IPS-20b (cell line): ENCODE measurements around the gene ABHD10.
A peak's percentile ranks its signal among the peaks of the same experiment; 100 is the strongest.

ENCODE experiments used
- H3K27ac ChIP-seq: one replicate; pipeline ENCODE4 v1.5.1; 2013; ENCODE audit warnings: low read length
- H3K27me3 ChIP-seq: 2 replicates; pipeline ENCODE4 v1.6.1; 2013; ENCODE audit warnings: mild to moderate bottlenecking, low read length, inconsistent platforms; ENCODE audit not compliant: insufficient read depth
- H3K36me3 ChIP-seq: 2 replicates; pipeline ENCODE4 v1.6.1; 2013; ENCODE audit warnings: low read depth, mild to moderate bottlenecking, inconsistent platforms, low read length, moderate library complexity; ENCODE audit not compliant: insufficient read depth
- H3K4me1 ChIP-seq: 2 replicates; pipeline ENCODE4 v1.6.1; 2013; ENCODE audit warnings: mild to moderate bottlenecking, control low read depth, inconsistent platforms, low read length, moderate library complexity; ENCODE audit not compliant: insufficient read depth
- H3K4me3 ChIP-seq: 2 replicates; pipeline ENCODE4 v1.5.1; 2013; ENCODE audit warnings: mild to moderate bottlenecking, low read length, inconsistent platforms
- H3K9ac ChIP-seq: 2 replicates; pipeline ENCODE4 v1.6.1; 2013; ENCODE audit warnings: low read depth, mild to moderate bottlenecking, inconsistent platforms, low read length, moderate library complexity
- H3K9me3 ChIP-seq: 2 replicates; pipeline ENCODE4 v1.6.1; 2013; ENCODE audit warnings: mild to moderate bottlenecking, low read depth, low read length, inconsistent platforms; ENCODE audit not compliant: insufficient read depth

Gene ABHD10

DNA sequence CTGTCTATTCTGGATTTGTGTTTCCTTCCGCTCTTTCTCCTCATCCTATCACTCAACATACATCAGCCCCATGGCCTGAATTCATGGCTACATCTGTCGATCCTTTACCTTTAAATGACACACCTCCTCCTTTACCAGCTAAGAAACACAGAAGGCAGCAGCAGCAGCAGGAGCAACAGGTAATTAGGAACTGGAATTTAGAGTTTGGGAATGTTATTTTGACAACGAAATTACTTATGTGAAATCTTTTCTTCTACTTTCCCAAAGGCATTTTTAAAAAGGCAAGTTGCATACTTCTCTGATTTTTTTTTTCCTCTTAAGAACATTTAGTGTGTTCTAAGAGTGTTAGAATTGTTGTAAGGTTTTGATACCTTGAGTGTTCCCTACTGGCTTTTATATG lies 29.1 kb upstream of the ABHD10 start:
- Histone ChIP-seq H3K9me3 (no peaks in the 10 kb centered on the region), H3K4me1 (peaks cover 9% of the 10 kb centered on the region), H3K36me3 (peaks cover 3% of the 10 kb centered on the region; the same call in 1 of the 2 replicates), H3K9ac (no peak overlapping the region), H3K27me3 (no peaks in the 10 kb centered on the region), H3K27ac (no peak overlapping the region), H3K4me3 (no peak overlapping the region)

DNA sequence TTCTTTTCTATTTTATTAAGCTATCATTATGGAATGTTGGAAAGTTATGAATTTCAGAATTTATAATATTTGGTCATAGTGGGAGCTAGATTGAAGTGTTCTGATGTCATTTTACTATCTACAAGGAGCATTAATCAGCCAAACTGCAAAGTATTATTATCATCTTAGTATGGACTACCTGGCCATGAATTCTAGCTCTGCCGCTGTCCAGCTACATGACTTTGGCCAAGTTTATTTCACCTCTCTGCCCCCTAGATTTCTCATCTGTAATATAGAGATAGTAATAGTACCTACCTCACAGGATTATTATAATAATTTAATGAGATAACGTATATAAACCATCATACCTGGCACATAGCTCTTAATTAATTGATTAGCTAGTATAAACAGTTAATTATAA lies 27.8 kb upstream of the ABHD10 start:
- Histone ChIP-seq H3K27me3 (no peaks in the 10 kb centered on the region), H3K4me3 (no peak overlapping the region), H3K36me3 (no peaks in the 10 kb centered on the region), H3K9ac (no peak overlapping the region), H3K9me3 (no peaks in the 10 kb centered on the region), H3K4me1 (peaks cover 9% of the 10 kb centered on the region), H3K27ac (no peak overlapping the region)

DNA sequence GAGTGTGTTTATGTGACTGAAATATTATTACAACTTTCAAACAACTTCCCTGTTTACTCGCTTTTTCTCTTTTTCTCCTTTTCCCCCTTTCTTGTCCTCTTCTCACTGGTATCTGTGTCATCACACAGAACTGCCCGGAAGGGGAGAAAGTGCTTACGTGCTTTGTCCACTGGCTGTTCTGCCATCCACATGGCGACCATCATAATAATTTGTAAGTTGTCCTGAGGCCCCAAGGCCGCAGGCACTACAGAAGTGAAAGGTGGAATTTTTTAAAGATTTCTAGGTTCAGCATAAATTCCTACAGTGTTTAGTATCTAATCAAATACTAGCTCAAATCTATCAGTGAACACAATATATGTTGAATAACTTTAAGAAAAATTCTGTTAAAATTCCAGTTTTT lies 26.7 kb upstream of the ABHD10 start:
- Histone ChIP-seq H3K36me3 (no peaks in the 10 kb centered on the region), H3K4me3 (no peak overlapping the region), H3K9me3 (no peaks in the 10 kb centered on the region), H3K27ac (no peak overlapping the region), H3K27me3 (no peaks in the 10 kb centered on the region), H3K9ac (no peak overlapping the region), H3K4me1 (peaks cover 18% of the 10 kb centered on the region)

DNA sequence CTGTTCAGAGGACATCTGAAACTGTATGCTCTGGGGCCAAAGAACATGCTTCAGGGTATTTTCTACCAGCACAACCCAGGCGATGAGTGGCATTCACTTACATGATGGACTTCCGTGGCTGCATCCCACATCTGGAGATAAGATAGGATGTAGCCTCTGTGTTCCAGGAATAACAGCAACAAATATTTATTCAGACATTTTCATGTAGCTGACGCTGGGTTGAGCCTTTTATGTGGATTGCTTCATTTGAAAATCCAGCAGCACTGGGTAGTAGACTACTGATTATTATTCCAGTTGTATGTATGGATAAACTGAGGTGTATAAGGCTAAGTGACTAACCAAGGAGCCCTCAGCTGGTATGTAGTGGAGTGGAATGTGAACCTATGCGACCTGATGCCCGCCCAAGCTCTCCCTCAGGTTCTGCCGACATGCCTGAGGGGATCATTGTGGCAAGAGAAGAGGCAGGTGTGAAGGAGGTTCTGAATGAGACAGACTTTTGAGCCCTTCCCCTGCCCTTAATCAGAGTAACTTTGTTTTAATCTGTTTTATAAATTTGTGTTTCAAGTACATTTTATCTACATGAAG lies 25.9 kb upstream of the ABHD10 start:
- Histone ChIP-seq H3K9me3 (no peaks in the 10 kb centered on the region), H3K27ac (no peak overlapping the region), H3K9ac (no peak overlapping the region), H3K4me1 (peaks cover 24% of the 10 kb centered on the region), H3K36me3 (no peaks in the 10 kb centered on the region), H3K4me3 (no peak overlapping the region), H3K27me3 (no peaks in the 10 kb centered on the region)

DNA sequence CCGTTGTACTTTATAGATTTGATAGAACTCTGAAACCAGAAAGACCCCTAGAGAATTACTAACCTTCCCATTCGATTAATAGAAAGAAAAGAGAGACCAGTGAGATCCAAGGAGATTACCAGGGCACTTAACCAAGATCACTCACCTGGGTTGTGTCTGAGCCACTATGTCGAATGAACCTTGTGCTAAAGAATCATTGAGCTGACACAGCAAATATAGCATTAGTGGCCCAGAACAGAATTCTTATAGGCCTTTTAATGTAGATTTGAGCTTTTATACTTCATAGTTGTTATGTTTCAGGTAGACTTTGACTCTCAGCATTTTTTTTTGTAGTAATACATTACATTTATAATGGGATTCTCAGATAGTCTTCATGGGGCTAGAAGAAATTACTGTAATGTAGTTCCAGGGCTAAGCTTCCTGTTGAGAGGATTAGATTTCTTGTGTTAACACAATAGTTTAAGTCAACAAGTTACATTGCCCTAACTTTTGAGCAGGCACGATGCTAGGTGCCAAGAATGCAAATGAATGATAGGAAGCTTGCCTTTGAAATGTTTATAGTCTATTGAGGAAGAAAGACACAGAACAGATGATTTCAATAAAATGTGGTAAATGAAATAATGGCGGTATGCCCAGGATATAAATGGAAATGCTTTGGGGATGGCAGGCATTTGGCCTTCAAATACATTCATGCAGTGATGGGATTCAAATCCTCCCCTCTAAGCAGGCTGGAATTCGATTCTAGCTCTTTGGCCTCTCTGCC lies 24.4 kb upstream of the ABHD10 start:
- Histone ChIP-seq H3K9ac (no peak overlapping the region), H3K36me3 (no peaks in the 10 kb centered on the region), H3K27ac (no peak overlapping the region), H3K4me3 (no peak overlapping the region), H3K27me3 (peaks cover 7% of the 10 kb centered on the region; the same call in 1 of the 2 replicates), H3K9me3 (no peaks in the 10 kb centered on the region), H3K4me1 (peaks cover 32% of the 10 kb centered on the region)

DNA sequence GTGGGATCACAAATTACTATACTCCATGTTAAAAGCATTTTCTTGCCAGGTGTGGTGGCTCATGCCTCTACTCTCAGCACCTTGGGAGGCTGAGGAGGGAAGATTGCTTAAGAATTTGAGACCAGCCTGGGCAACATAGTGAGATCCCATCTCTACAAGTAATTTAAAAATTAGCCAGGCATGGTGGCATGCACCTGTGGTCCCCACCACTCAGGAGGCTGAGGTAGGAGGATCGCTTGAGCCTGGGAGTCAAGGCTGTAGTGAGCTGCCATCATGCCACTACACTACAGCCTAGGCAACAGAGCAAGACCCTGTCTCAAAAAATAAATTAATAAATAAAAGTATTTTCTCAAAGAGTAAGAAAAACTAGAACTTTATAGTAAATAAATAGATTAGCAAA lies 22.9 kb upstream of the ABHD10 start:
- Histone ChIP-seq H3K27ac (no peak overlapping the region), H3K9ac (no peak overlapping the region), H3K27me3 (peaks cover 7% of the 10 kb centered on the region; the same call in 1 of the 2 replicates), H3K9me3 (no peaks in the 10 kb centered on the region), H3K4me3 (no peak overlapping the region), H3K36me3 (no peaks in the 10 kb centered on the region), H3K4me1 (peaks cover 34% of the 10 kb centered on the region)

DNA sequence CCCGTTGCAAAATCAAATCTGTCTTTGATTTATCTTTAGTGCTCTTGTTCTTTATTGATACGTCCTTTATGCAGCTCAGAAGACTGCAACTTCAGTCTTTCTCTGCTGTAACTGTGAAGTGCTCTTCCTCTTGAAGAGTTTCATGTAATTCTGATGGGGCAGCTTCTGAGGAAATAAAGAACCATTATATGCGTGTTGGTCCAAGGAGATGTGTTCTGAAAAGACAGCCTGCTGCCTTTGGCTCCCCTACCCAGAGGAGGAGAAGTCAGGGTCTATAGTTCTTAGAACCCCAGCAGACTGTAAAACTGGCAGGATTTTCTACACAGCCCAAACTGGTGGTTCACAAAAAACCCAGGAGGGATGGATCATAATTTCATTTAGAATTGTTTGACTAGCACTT lies 22.4 kb upstream of the ABHD10 start:
- Histone ChIP-seq H3K4me1 (peaks cover 34% of the 10 kb centered on the region), H3K9ac (no peak overlapping the region), H3K4me3 (no peak overlapping the region; the same call in 1 of the 2 replicates), H3K9me3 (no peaks in the 10 kb centered on the region), H3K27me3 (peaks cover 7% of the 10 kb centered on the region; the same call in 1 of the 2 replicates), H3K36me3 (no peaks in the 10 kb centered on the region), H3K27ac (no peak overlapping the region)

DNA sequence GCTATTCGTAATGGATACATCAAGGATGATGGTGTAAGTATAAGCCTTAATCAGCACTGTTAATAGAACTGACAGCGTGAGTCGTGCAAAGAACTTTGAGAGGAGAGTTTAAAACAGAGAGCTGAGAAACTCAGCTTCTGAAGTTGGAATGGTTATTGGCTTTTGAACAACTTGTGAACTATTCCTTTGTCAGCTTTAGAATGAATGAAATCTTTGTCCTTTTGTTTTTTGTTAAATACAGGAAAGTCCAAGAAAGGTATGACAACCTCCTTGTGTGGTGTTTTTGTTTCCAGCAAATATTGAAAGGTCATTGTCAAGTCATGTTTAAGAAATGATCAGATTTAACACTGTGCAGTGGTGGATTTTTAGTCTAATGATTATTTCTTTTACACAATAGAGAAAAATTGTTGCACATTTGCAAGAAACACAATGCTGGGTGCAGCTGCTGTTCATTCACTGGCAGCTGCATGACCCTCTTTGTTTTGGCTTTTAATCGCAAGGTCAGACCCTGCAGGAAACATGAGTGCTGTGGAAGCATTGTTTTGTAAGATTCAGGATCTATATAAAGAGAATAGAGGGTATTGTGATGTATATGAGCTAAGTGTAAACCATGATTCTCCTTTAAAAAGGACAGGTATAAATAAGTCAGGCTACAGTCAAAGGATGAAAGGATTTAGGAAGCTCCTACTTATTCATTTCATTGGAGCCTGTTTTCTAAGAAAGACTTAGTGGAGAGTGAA lies 21.7 kb upstream of the ABHD10 start:
- Histone ChIP-seq H3K36me3 (peaks cover 3% of the 10 kb centered on the region; the same call in 1 of the 2 replicates), H3K9me3 (no peaks in the 10 kb centered on the region), H3K27me3 (peaks cover 7% of the 10 kb centered on the region; the same call in 1 of the 2 replicates), H3K4me1 (peaks cover 34% of the 10 kb centered on the region), H3K4me3 (peak overlapping the region; percentile 31; the same call in 1 of the 2 replicates), H3K9ac (no peak overlapping the region), H3K27ac (no peak overlapping the region)

DNA sequence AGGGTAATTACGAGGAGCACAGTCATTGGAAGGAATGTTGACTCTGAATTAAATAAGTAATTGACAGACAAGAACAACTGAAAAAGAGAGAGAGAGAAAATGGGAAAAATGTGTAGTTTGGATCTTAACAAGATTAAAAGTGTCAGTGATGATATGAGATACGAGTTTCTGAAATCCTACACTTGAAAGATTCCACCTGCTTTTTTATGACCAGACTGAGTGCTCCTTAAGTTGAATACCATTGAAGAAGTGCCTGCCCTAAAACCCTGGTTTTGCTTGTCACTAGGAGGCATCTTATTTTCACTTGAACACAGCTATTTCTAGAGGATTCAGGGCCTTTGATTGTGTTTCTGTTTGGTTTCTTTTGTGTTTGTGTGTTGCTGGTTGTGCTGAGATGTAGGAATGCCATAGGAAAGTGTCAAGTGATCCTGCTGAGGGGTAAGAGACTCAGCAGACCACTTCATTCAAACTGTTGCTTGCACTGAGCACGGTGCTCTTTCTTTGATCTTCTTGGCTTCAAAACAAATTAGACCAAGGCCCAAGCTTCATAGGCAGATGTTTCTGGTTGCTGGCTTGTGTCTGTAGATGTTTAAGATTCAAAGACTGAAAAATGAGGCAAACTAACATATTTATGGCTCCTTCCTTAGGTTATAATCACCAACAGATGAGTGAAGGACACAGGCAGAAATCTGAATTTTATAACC lies 17.2 kb upstream of the ABHD10 start:
- Histone ChIP-seq H3K36me3 (peaks cover 12% of the 10 kb centered on the region), H3K9me3 (no peaks in the 10 kb centered on the region), H3K4me1 (peaks cover 20% of the 10 kb centered on the region; the same call in 1 of the 2 replicates), H3K27me3 (peaks cover 7% of the 10 kb centered on the region; the same call in 1 of the 2 replicates), H3K27ac (no peak overlapping the region), H3K4me3 (no peak overlapping the region), H3K9ac (no peak overlapping the region)

DNA sequence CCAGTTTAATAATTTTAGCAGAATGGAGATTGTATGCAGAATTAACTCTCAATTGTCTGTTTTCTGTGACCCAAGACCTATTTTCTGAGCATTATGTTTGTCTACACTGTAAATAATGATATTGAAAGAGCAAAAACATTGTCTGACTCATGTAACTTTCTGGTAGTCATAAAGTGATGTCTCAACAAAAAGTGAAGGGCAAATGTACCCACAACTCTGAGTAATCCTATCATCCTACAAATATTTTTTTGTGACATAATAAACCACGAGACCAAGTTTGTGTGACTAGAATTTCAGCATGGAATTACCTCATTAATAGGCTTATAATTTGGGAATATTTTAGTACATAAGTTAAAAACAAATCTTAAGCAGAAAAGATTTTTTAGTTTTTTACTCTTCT lies 15.4 kb upstream of the ABHD10 start:
- H3K27me3 ChIP-seq: peaks cover 2% of the 10 kb centered on the region; the same call in 1 of the 2 replicates

DNA sequence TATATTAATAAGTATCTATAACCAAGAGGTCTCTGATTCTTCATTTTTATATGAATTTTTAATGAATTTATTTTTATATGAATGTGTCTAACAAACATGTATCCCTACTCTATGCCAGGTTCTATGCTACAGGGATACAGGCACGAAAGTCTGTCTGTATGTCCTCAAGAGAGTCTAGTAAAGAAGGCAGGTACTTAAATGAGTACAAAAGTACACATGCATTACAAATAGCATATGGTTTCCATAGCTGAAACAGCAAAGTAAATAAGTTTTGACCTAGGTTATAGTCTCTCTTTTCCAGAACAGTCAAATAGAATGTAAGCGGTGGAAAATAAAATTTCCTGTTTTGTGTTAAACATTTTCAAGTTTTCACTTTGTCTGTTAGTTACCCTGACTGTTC lies 13.3 kb upstream of the ABHD10 start:
- Histone ChIP-seq H3K9me3 (no peaks in the 10 kb centered on the region), H3K27ac (no peak overlapping the region), H3K9ac (no peak overlapping the region), H3K4me3 (no peak overlapping the region), H3K36me3 (peaks cover 24% of the 10 kb centered on the region), H3K4me1 (peaks cover 5% of the 10 kb centered on the region; the same call in 1 of the 2 replicates), H3K27me3 (no peaks in the 10 kb centered on the region)

More for the DNA sequence above, 15.4 kb upstream of the ABHD10 start:
- Histone ChIP-seq H3K9ac (no peak overlapping the region), H3K36me3 (peaks cover 18% of the 10 kb centered on the region), H3K27ac (no peak overlapping the region), H3K4me3 (no peak overlapping the region), H3K9me3 (no peaks in the 10 kb centered on the region), H3K4me1 (peaks cover 10% of the 10 kb centered on the region; the same call in 1 of the 2 replicates)
